HG03196 (cell line): Measurements from ENCODE around the gene HOXD11.

ENCODE experiments used
- ATAC-seq: cut with Tn5 transposase; IDR thresholded peaks from one replicate; pipeline ENCODE4 v1.9.1; 2021; ENCODE audit not compliant: unreplicated experiment

The HOXD11 gene

DNA sequence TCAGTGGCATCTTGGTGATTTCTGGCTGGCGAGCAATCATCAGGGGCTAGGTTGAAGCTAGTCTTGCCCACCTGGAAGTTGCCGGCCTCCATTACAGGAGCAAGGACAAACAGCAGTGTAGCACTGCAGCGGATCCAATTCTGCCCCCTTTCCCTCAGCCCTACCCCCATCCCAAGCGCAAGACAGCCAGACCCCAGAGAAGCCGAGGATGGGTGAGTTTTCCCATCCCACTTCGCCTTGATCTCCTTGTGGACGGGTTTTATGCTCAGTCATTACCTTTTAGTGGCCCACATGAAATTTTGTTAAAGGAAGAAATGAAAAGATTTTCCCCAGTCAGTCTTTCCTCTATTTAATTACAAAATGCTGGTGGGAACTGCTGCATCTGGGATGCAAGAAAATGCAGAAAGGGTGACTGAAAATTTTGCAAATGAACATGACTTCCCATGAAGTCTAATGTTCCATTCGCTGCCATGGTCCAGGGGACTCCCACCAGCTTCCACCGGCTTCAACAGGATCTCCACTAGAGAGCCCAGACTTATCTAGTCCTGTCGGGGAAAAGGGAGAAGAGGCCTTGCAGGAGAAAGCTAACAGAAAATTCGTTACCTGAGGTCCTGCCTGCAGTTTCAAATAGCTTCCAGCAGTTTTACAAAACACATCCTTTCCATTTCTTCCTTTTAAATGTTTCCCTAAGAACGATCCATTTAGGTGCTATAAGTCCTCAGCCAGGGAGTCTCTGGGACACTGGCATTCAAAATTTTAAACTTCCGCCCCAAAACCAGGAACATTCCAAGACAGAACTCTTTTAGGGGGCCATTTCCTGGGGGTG, 13.5 kb downstream of the HOXD11 start:
- ATAC-seq, result no peak

DNA sequence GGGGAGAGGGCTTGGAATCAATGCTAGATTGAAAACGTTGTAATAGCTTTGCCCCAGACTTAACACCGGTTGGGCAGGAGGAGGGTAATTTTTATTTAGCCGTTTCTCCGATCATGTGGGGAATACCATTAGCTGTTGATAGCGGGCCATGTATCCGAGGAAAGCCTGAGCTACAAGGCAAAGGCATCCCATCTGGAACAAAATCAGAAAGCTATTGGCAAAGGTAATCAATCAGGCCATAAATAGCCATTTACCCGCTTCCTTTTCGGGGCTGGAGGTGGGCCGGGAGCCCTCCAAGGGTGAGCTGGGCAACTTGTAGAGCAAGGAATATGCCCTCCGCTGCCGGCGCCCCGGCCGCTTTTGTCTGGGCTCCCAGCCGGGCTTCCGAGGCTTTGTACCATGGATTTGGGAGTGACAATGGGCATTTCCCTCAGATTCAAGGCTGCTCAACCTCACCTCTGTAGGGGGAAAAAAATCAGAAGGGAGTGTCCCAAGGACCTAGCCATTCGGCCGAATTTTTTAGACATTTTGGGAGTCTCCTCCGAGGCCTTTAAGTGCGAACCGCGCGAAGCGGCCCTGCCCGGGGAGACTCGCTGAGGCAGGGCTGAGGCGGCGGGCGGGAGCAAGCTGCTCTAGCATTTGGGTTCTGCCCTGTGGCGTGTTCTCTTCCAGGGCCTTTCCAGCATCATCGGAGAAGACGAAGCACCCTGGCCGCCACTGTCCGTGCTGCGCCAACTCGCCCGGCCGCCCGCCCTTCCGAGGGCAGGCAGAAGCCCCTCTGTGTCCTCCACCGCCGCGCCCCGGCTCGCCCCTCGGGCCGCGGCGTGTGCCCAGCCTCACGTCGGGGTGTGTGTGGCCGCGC, 14.3 kb downstream of the HOXD11 start:
- no peak for ATAC-seq

- ATAC-seq, result no peak
Measured at GRCh38 chr2:176122052-176122682, 15.1 kb downstream of the HOXD11 start.

GRCh38 chr2:176122683-176123410, 15.8 kb downstream of the HOXD11 start, which contains the start of gene HOXD9:
TSS of gene HOXD9 (plus strand) at chr2:176122719. CDS start at chr2:176122769, 50 bp downstream.
- ATAC-seq, result no peak

GRCh38 chr2:176123411-176124109, 16.5 kb downstream of the HOXD11 start:
- no peak for ATAC-seq

- ATAC-seq, result no peak
Measured at GRCh38 chr2:176124110-176124946, 17.2 kb downstream of the HOXD11 start.

DNA sequence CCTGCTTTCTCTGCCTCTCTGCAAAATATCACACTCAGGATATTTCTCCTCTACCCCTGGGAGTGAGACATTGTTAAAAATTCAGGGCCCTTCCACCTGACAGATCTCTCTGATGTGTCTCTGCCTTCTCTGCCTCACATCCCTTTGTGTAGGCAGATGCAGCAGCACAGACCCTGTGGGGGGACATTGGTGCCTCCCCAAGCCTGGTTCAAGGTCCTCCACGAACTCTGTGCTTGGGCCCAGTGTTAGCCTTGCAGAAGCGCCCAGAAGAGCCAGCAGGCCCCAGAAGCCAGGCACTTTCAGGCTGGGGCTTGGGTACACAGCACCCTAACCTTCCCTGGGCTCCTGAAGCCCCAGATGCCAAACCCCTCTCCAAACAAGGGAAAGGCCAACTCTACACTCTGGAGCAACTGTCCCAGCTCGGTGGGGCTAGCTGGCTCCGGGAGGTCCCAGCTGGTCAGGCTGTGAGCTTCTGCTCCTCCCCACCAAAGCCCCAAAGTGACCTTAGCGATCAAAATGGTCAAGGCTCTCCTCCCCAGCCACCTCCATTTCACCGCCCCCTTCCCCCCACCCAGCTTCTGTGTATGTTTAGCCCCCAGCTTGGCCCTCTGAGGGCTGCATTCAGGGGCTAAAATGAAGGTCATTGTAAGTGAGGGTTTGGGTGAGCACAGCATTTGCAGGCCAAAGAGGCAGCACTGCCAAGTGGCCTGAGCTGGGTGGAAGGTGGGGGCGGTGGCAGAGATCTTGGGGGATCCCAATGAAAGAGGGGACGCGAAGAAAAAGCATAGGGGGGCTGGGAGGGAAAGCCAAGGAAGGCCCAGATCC, 18.1 kb downstream of the HOXD11 start:
- ATAC-seq, result no peak

DNA sequence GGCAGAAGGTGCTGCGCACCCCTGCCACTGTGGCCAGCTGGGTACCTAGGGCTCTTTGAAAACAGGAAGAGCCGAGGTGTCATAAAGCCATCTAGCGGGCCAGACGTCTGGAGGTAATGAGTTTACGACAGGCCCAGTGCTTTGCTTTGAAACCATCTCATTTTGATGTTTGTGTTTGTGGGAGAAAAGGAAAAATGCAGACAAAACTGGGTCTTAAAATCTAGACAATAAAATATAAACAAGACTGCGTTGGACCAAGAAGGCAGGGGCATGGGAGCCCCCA, 18.6 kb downstream of the HOXD11 start:
- ATAC-seq, result no peak

GRCh38 chr2:176126929-176127773, 20.1 kb downstream of the HOXD11 start:
- ATAC-seq, result no peak

- ATAC-seq, result no peak
Measured at GRCh38 chr2:176127774-176128072, 20.6 kb downstream of the HOXD11 start.

DNA sequence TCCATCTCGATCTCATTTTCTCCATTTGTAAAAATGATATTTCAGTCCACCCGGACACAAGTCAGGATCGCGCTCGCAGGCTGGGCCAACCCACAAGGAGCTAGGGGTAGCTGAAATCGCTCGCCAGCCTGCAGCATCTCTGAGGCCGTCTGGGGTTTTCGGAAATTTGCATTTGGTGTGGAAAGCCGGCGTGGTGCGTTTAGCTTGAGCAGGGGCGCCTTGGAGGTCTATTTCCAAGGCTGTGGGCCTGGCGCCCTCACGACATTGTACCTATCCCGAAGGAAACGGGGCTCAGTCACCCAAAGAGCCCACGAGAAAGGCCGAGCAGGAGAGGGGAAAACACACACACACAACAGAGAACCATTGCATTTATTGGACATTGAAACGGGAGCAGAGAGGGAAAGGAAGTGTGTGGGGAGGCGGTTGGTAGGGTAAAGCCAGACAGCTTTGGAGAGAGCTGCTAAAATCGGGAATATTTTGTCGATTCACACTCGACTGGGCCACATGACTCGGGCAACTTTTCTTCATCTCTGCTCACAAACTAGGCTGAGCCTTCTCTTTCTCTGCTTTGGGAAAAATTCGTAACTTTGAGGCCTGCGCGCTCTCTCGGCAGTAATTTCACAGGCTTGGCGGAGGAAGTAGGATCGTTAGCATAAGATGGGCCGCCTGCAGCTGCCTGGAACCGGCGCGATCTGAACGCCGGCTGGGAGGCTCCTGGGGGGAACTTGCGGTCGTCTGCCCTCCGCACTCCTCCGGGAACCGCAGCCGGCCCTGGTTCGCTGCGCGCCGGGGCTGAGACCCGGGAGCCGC, 21.3 kb downstream of the HOXD11 start:
- no peak for ATAC-seq

GRCh38 chr2:176128982-176129796, 22.1 kb downstream of the HOXD11 start, which contains the start of gene HOXD8:
TSS of gene HOXD8 (plus strand) at chr2:176129705. CDS start at chr2:176130367, 662 bp downstream.
- ATAC-seq, result no peak

DNA sequence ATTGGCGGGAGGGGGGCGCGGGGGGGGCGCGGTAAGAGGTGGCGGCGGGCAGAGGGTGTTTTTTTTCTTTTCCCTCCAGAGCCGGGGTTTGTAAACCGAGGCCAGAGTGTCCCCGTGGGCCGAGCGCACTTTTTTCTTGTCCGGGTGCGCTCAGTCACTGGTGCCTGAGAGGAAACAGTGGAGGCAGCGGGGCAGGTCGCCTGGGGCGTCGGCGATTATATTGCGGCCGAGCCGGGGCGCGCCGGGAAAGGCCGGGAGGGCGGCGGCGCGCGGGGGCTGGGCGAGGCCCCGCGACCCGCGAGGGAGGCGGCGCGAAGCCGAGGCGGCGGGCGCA, 22.7 kb downstream of the HOXD11 start:
- ATAC-seq, result no peak

DNA sequence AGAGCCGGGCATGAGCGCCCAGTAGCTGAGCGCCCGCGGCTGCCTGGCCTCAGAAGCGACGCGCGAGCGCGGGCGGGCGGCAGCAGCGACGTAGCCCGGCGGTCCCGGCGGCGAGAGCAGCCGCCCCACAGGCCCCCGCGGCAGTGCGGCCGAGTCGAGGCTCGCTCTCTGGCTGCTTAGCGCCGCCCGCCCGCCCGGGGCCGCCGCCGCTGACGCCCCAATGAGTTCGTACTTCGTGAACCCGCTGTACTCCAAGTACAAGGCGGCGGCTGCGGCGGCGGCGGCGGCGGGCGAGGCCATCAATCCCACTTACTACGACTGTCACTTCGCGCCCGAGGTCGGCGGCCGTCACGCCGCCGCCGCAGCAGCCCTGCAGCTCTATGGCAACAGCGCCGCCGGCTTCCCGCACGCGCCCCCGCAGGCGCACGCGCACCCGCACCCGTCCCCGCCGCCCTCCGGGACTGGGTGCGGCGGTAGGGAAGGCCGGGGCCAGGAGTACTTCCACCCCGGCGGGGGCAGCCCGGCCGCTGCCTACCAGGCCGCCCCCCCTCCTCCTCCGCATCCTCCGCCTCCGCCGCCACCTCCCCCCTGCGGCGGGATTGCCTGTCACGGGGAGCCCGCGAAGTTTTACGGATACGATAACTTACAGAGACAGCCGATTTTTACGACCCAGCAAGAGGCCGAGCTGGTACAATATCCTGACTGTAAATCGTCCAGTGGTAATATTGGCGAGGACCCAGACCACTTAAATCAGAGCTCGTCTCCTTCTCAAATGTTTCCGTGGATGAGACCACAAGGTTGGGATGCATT, 23.3 kb downstream of the HOXD11 start:
- ATAC-seq, result no peak
